ENCODE measurements around the gene AK9. TPM values are rescaled to one million over a fixed set of nuclear protein-coding genes. Genes with fewer than 3 reads are reported as not detected.

Gene AK9
- total RNA-seq (2022; extraction: Qiagen RNA extraction), result 0.88 to 1.9 TPM (median 1.0 TPM) in 5 replicates

GRCh38 chr6:109690737-109691621 lies at the start of gene AK9, which contains the start of gene FIG4:
AK9 (minus strand) TSS chr6:109691202; CDS start chr6:109675745, 15,457 bp downstream.
FIG4 (plus strand) TSS chr6:109691296; CDS start chr6:109691436, 140 bp downstream.

GRCh38 chr6:109482905-109483734 lies 207.9 kb downstream of the AK9 start, which contains the start of gene ZBTB24:
ZBTB24 (minus strand) TSS chr6:109483219; CDS start chr6:109482026, 1,193 bp downstream.

DNA sequence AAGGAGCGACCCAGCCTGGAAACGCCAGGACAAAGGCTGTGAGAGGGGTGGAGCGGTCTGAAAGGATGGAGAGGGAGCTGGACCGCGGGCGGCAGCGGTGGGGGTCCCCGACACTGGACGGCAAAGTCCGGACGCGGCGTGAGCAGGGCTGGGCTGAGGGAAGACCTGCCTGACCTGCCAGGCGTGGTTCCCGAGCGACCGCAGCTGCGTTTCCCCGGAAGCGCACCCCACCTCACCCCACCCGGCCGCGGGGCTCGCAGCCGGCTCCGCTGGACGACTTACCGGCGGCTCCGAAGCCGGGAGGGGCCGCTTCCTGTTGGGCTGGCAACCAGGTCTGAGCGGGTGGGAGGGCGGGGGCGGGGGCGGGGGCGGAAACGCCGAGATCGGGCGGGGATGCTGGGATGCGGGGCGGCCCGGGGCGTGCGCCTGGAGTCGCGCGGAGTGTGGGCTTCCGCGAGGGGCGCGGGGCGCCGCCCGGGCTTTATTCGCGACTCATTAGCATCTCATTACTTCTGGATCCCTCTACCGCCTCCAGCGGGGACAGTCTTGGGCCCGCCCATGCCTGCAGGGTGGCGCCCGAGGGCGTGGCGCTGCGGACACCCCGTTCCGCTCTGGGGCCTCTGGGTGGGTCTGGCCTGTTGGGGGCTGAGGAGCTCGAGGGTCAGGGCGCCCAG lies 235.4 kb downstream of the AK9 start, which contains the start of gene MICAL1:
Gene MICAL1, minus strand, starts transcription at position 336 of the 674 bp plus-strand sequence. CDS start 1,576 bp downstream, outside the sequence.

Other genes starting within 250 kb of the AK9 start
- gene MICAL1, start 235.4 kb downstream of the AK9 start, total RNA-seq (2022; extraction: Qiagen RNA extraction), result 14.6 to 18.3 TPM (median 16.2 TPM) in 5 replicates
- gene ZBTB24, start 208.0 kb downstream of the AK9 start, total RNA-seq (2022; extraction: Qiagen RNA extraction), result 4.3 to 5.4 TPM (median 4.7 TPM) in 5 replicates
- gene FIG4, start 94 bp upstream of the AK9 start, total RNA-seq (2022; extraction: Qiagen RNA extraction), result 3.7 to 5.3 TPM (median 4.6 TPM) in 5 replicates

Data from A549 treated with Hydrocortisone at 1 μM for 4 hours (cell line).